Neural progenitor cell (in vitro differentiated cells): Measurements from ENCODE around the gene CTSL. TPM values are rescaled to one million over a fixed set of nuclear protein-coding genes. Genes with fewer than 3 reads are reported as not detected.

ENCODE experiments used
- DNase-seq: peaks from one replicate; pipeline ENCODE4 v3.0.0-alpha.2; 2016; ENCODE audit warnings: low spot score
- H2AFZ ChIP-seq: fragments of 200-600 bp; sonication (generic); replicated peaks from 2 replicates; pipeline ENCODE4 v1.6.1; 2016; ENCODE audit warnings: antibody characterized with exemption
- H3F3A ChIP-seq: fragments of 200-600 bp; sonication (generic); 2 replicates; pipeline ENCODE4 v1.6.1; 2016; ENCODE audit warnings: antibody characterized with exemption, low read depth
- H3K27ac ChIP-seq: fragments of 200-600 bp; sonication (generic); 2 replicates; pipeline ENCODE4 v1.5.1; 2016; ENCODE audit warnings: mild to moderate bottlenecking
- H3K27me3 ChIP-seq: fragments of 200-600 bp; sonication (generic); 2 replicates; pipeline ENCODE4 v1.6.1; 2016; ENCODE audit warnings: mild to moderate bottlenecking, moderate library complexity
- H3K36me3 ChIP-seq: fragments of 200-600 bp; sonication (generic); 2 replicates; pipeline ENCODE4 v1.5.1; 2016
- H3K4me1 ChIP-seq: fragments of 200-600 bp; sonication (generic); 2 replicates; pipeline ENCODE4 v1.6.1; 2016; ENCODE audit warnings: mixed run types
- H3K4me2 ChIP-seq: fragments of 200-600 bp; sonication (generic); 2 replicates; pipeline ENCODE4 v1.6.1; 2016
- H3K4me3 ChIP-seq: fragments of 200-600 bp; sonication (generic); 2 replicates; pipeline ENCODE4 v1.5.1; 2016
- H3K79me2 ChIP-seq: fragments of 200-600 bp; sonication (generic); 2 replicates; pipeline ENCODE4 v1.6.1; 2016; ENCODE audit warnings: low read depth
- H3K9ac ChIP-seq: fragments of 200-600 bp; sonication (generic); 2 replicates; pipeline ENCODE4 v1.6.1; 2016
- H3K9me3 ChIP-seq: fragments of 200-600 bp; sonication (generic); 2 replicates; pipeline ENCODE4 v1.5.1; 2016; ENCODE audit warnings: low read depth
- H4K20me1 ChIP-seq: fragments of 200-600 bp; sonication (generic); 2 replicates; pipeline ENCODE4 v1.6.1; 2016; ENCODE audit warnings: low read depth
- H3K27ac Mint-ChIP-seq: 3 replicates; pipeline ENCODE4 v1.8.0; 2021; ENCODE audit warnings: mixed read lengths
- H3K27me3 Mint-ChIP-seq: 2 replicates; pipeline ENCODE4 v1.8.0; 2022; ENCODE audit warnings: low read depth, mild to moderate bottlenecking, inconsistent platforms, moderate library complexity, mixed read lengths; ENCODE audit not compliant: insufficient read depth
- H3K36me3 Mint-ChIP-seq: 3 replicates; pipeline ENCODE4 v1.8.0; 2021; ENCODE audit warnings: mixed read lengths
- H3K4me1 Mint-ChIP-seq: 3 replicates; pipeline ENCODE4 v1.8.0; 2021; ENCODE audit warnings: mixed read lengths
- H3K4me3 Mint-ChIP-seq: 3 replicates; pipeline ENCODE4 v1.8.0; 2021; ENCODE audit warnings: mild to moderate bottlenecking, moderate library complexity, mixed read lengths
- H3K9me3 Mint-ChIP-seq: 3 replicates; pipeline ENCODE4 v1.8.0; 2020; ENCODE audit warnings: mixed read lengths
- EZH2 ChIP-seq: fragments of 200-600 bp; sonication (generic); IDR thresholded peaks from 2 replicates; pipeline ENCODE4 v1.6.1; 2017; ENCODE audit warnings: antibody characterized with exemption, mild to moderate bottlenecking, moderate library complexity
- EZH2phosphoT487 ChIP-seq: fragments of 200-600 bp; sonication (generic); IDR thresholded peaks from 2 replicates; pipeline ENCODE4 v1.6.1; 2017; ENCODE audit warnings: antibody characterized with exemption
- total RNA-seq: library from RNA; depleted of rRNA; stranded (reverse); fragments of >200 nt; gene quantifications from 2 replicates; pipeline ENCODE4 v1.2.3, GENCODE V29; 2015; ENCODE audit warnings: low replicate concordance
- TF ChIP-seq, protein P1 (sequence below): fragments of 200-600 bp; sonication (generic); IDR thresholded peaks from 2 replicates; pipeline ENCODE4 v1.5.1; 2017; ENCODE audit warnings: antibody characterized with exemption, mild to moderate bottlenecking

The CTSL gene
- total RNA-seq, 1 donor from 2014 or later, result 35.9 TPM

DNA sequence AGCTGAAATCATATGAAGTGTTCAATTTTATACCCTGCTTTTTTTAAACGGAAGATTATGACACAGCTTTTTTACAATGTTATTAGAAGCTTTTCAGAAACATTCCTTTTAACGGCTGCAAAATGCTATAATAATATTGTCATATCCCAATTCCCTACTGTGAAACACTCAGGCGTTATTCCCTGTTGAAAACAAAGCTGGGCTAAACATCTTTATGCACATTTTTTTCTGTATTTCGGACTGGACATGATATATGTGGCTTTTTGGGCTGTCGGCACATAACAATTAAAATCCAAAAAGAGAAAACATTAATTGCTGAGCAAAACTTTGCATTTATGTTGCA, 12.0 kb upstream of the CTSL start:
- peaks cover 3% of the 10 kb centered on the region for H3K36me3 Mint-ChIP-seq
- H3K4me1 Mint-ChIP-seq, result peaks cover 17% of the 10 kb centered on the region
- TF ChIP-seq, protein P1, sequence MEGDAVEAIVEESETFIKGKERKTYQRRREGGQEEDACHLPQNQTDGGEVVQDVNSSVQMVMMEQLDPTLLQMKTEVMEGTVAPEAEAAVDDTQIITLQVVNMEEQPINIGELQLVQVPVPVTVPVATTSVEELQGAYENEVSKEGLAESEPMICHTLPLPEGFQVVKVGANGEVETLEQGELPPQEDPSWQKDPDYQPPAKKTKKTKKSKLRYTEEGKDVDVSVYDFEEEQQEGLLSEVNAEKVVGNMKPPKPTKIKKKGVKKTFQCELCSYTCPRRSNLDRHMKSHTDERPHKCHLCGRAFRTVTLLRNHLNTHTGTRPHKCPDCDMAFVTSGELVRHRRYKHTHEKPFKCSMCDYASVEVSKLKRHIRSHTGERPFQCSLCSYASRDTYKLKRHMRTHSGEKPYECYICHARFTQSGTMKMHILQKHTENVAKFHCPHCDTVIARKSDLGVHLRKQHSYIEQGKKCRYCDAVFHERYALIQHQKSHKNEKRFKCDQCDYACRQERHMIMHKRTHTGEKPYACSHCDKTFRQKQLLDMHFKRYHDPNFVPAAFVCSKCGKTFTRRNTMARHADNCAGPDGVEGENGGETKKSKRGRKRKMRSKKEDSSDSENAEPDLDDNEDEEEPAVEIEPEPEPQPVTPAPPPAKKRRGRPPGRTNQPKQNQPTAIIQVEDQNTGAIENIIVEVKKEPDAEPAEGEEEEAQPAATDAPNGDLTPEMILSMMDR, result no peak
- TF ChIP-seq EZH2phosphoT487 (no peak), EZH2 (no peak)
- no peaks in the 10 kb centered on the region for H3K9me3 ChIP-seq
- no peak for DNase-seq
- H3K4me3 Mint-ChIP-seq, result no peak overlapping the region
- H3K27ac Mint-ChIP-seq, result no peak overlapping the region
- H3K4me3 ChIP-seq, result no peak overlapping the region
- no peaks in the 10 kb centered on the region for H3K4me1 ChIP-seq
- H3K36me3 ChIP-seq, result no peaks in the 10 kb centered on the region
- no peak overlapping the region for H3K9ac ChIP-seq
- no peaks in the 10 kb centered on the region for H4K20me1 ChIP-seq
- no peaks in the 10 kb centered on the region for H3K9me3 Mint-ChIP-seq
- H3K27me3 Mint-ChIP-seq, result peaks cover 4% of the 10 kb centered on the region
- H2AFZ ChIP-seq, result no peak overlapping the region
- no peaks in the 10 kb centered on the region for H3K27me3 ChIP-seq
- no peaks in the 10 kb centered on the region for H3K79me2 ChIP-seq
- no peak overlapping the region for H3K27ac ChIP-seq
- H3K4me2 ChIP-seq, result no peak overlapping the region
- no peaks in the 10 kb centered on the region for H3F3A ChIP-seq

DNA sequence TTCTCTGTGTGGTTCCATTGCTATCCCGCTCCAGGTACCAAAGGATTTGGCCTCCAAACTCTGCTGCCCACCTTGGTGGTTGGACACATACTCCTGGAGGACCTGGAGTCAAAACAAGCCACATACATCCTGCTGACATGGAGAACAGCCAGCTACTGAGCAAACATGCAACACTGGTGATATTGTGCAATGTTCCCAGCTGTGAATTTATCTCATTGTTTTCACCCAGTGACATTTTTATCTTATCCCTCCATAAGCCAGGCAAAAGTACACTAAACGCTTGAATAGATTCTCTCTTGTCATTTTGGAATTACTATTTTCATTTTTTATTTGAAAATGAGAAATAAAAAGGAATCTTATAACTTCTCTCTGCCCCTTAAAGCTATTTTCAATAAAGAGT, 11.1 kb upstream of the CTSL start:
- no peak overlapping the region for H3K27ac Mint-ChIP-seq
- no peaks in the 10 kb centered on the region for H3K36me3 Mint-ChIP-seq
- peaks cover 4% of the 10 kb centered on the region for H3K27me3 Mint-ChIP-seq
- H3F3A ChIP-seq, result no peaks in the 10 kb centered on the region
- TF ChIP-seq EZH2phosphoT487 (no peak), EZH2 (no peak)
- TF ChIP-seq, protein P1, result no peak
- H3K4me2 ChIP-seq, result no peak overlapping the region
- no peak overlapping the region for H2AFZ ChIP-seq
- H3K79me2 ChIP-seq, result no peaks in the 10 kb centered on the region
- no peaks in the 10 kb centered on the region for H3K4me1 ChIP-seq
- no peak overlapping the region for H3K27ac ChIP-seq
- no peaks in the 10 kb centered on the region for H3K9me3 Mint-ChIP-seq
- H3K4me1 Mint-ChIP-seq, result peaks cover 17% of the 10 kb centered on the region
- DNase-seq, result no peak
- H3K9me3 ChIP-seq, result no peaks in the 10 kb centered on the region
- no peaks in the 10 kb centered on the region for H3K36me3 ChIP-seq
- H3K27me3 ChIP-seq, result no peaks in the 10 kb centered on the region
- H4K20me1 ChIP-seq, result no peaks in the 10 kb centered on the region
- no peak overlapping the region for H3K4me3 Mint-ChIP-seq
- no peak overlapping the region for H3K9ac ChIP-seq
- no peak overlapping the region for H3K4me3 ChIP-seq

DNA sequence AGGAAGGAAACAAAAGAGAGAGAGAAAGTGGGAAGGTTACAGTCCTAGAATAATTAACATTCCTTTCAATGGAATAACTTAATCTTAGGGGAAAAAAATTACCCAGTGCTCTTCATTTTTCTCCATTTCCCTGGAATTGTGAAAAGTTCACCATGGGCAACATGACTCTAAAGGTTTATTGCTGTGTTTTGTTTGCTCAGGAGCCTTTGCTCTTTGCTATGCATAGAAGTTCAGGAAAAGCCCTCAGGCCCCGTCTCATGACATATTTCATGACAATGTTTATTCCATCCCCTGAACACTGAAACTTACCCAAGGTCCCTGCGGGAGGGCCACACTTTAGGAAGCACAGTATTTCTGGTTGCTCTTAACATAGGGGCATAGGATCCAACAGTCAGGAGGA, 9.8 kb upstream of the CTSL start:
- H3K4me2 ChIP-seq, result no peak overlapping the region
- no peak overlapping the region for H2AFZ ChIP-seq
- no peak for DNase-seq
- Mint-ChIP-seq H3K27ac (no peak overlapping the region), H3K9me3 (no peaks in the 10 kb centered on the region), H3K36me3 (no peaks in the 10 kb centered on the region), H3K4me1 (peaks cover 17% of the 10 kb centered on the region), H3K27me3 (peaks cover 4% of the 10 kb centered on the region), H3K4me3 (no peak overlapping the region)
- H3K9ac ChIP-seq, result no peak overlapping the region
- no peaks in the 10 kb centered on the region for H3F3A ChIP-seq
- H4K20me1 ChIP-seq, result no peaks in the 10 kb centered on the region
- H3K36me3 ChIP-seq, result no peaks in the 10 kb centered on the region
- no peaks in the 10 kb centered on the region for H3K4me1 ChIP-seq
- H3K27me3 ChIP-seq, result no peaks in the 10 kb centered on the region
- no peak overlapping the region for H3K4me3 ChIP-seq
- H3K79me2 ChIP-seq, result no peaks in the 10 kb centered on the region
- H3K27ac ChIP-seq, result no peak overlapping the region
- H3K9me3 ChIP-seq, result no peaks in the 10 kb centered on the region
- TF ChIP-seq EZH2 (no peak), EZH2phosphoT487 (no peak)
- TF ChIP-seq, protein P1, result no peak

DNA sequence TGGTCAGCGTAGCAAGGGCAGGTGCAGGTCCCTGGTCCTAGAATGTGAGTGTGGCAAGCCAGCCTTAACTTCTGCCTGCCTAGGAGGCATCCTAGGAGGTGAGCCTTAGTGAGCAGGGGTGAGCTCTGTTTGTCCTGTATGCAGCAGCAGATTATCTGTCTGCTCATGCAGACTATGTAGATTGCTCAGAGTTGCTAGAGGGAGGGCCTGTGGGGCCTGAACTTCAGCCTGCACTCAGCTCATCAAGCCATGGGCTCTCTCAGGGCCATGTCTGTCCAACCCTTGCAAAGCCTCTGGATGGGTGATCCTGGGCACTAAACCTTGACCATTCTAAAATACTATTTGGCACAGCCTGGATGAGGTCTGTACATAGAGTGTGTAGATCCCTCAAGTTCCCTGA, 8.5 kb upstream of the CTSL start:
- Histone ChIP-seq H3K4me2 (no peak overlapping the region), H3F3A (no peaks in the 10 kb centered on the region), H3K9ac (no peak overlapping the region), H3K27ac (no peak overlapping the region), H3K27me3 (peaks cover 6% of the 10 kb centered on the region), H3K4me3 (no peak overlapping the region), H2AFZ (no peak overlapping the region), H3K79me2 (no peaks in the 10 kb centered on the region), H3K4me1 (no peaks in the 10 kb centered on the region), H3K36me3 (no peaks in the 10 kb centered on the region), H4K20me1 (no peaks in the 10 kb centered on the region), H3K9me3 (no peaks in the 10 kb centered on the region)
- Mint-ChIP-seq H3K4me3 (no peak overlapping the region), H3K27ac (no peak overlapping the region), H3K9me3 (no peaks in the 10 kb centered on the region), H3K4me1 (peaks cover 13% of the 10 kb centered on the region), H3K27me3 (peaks cover 4% of the 10 kb centered on the region), H3K36me3 (no peaks in the 10 kb centered on the region)
- TF ChIP-seq, protein P1, result no peak
- TF ChIP-seq EZH2, result no peak
- TF ChIP-seq EZH2phosphoT487, result no peak
- no peak for DNase-seq
